Loucy (cell line): ENCODE data around the gene GJA9.

Experiments used
- EZH2phosphoT487 ChIP-seq: fragments of 200-600 bp; IDR thresholded peaks from 2 replicates; pipeline ENCODE4 v1.6.1; 2018; ENCODE audit warnings: antibody characterized with exemption, mild to moderate bottlenecking, moderate library complexity, borderline replicate concordance
- TF ChIP-seq, protein P1 (sequence below): fragments of 200-600 bp; sonication (generic); conservative IDR thresholded peaks from 2 replicates; pipeline ENCODE4 v1.5.1; 2014; ENCODE audit warnings: mild to moderate bottlenecking, antibody characterized with exemption, low read length

DNA sequence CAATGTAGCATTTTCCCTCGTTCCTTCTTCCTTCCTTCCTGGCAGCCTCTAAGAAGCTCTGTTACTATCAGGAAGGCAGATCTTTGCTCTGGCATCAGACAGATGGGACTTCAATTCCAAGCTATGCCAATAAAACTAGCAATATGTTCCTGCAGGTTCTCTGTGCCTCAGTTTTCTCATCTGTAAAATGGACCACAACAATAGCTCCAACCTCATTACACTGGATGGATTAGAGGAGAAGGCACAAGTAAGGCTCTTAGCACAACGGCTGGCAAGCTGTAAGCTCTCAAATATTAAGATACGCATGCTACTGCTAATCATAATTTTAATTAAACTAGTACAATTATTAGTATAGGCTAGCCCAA, 49.0 kb downstream of the GJA9 start:
- TF ChIP-seq, protein P1, sequence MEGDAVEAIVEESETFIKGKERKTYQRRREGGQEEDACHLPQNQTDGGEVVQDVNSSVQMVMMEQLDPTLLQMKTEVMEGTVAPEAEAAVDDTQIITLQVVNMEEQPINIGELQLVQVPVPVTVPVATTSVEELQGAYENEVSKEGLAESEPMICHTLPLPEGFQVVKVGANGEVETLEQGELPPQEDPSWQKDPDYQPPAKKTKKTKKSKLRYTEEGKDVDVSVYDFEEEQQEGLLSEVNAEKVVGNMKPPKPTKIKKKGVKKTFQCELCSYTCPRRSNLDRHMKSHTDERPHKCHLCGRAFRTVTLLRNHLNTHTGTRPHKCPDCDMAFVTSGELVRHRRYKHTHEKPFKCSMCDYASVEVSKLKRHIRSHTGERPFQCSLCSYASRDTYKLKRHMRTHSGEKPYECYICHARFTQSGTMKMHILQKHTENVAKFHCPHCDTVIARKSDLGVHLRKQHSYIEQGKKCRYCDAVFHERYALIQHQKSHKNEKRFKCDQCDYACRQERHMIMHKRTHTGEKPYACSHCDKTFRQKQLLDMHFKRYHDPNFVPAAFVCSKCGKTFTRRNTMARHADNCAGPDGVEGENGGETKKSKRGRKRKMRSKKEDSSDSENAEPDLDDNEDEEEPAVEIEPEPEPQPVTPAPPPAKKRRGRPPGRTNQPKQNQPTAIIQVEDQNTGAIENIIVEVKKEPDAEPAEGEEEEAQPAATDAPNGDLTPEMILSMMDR, result no peak
- TF ChIP-seq EZH2phosphoT487, result no peak
